HEK293 (cell line): Measurements from ENCODE around the gene BEND4.

ENCODE experiments used
- CTCF ChIA-PET: fragments of 350-600 bp; formaldehyde crosslinking; extraction: SDS; loops from one replicate; lab custom pipeline; 2021; ENCODE audit warnings: antibody characterized with exemption; lab: Yijun Ruan, JAX
- POLR2A ChIA-PET: fragments of 300-600 bp; formaldehyde crosslinking; extraction: SDS; loops from one replicate; lab custom pipeline; 2020; ENCODE audit warnings: antibody characterized with exemption, inconsistent platforms; lab: Yijun Ruan, JAX
- H3K27ac ChIP-seq: fragments of 200-500 bp; sonication (Bioruptor generic); 2 replicates; pipeline ENCODE4 v1.5.1; 2014; ENCODE audit warnings: low read depth, low read length, control low read depth, inconsistent platforms; ENCODE audit errors: extremely low read depth
- H3K36me3 ChIP-seq, 2 experiments: fragments of 200-500 bp in 1 of 2; sonication (Bioruptor generic) in 1 of 2; 1 replicate in 1 of 2; 2 replicates in 1 of 2; pipeline ENCODE4 v1.5.1; 2014 to 2017; ENCODE audit warnings: inconsistent platforms in 2 of 2, low read length in 2 of 2; ENCODE audit not compliant: control insufficient read depth in 2 of 2, insufficient read depth in 1 of 2
- H3K4me1 ChIP-seq: fragments of 200-500 bp; sonication (Bioruptor generic); 2 replicates; pipeline ENCODE4 v1.5.1; 2014; ENCODE audit warnings: mild to moderate bottlenecking, low read length, inconsistent platforms; ENCODE audit not compliant: control insufficient read depth, insufficient read depth
- H3K4me3 ChIP-seq: 2 replicates; pipeline ENCODE4 v1.5.1; 2011; ENCODE audit warnings: low read depth, mild to moderate bottlenecking, control low read depth, low read length, moderate library complexity
- H3K9me3 ChIP-seq: fragments of 200-500 bp; sonication (Bioruptor generic); 2 replicates; pipeline ENCODE4 v1.5.1; 2014; ENCODE audit warnings: low read depth, low read length, inconsistent platforms; ENCODE audit not compliant: control insufficient read depth, insufficient read depth
- IKZF3 ChIP-seq: fragments of 450-650 bp; IDR thresholded peaks from 2 replicates; pipeline ENCODE4 v1.5.0; 2018; ENCODE audit warnings: missing biosample characterization, mild to moderate bottlenecking, missing genetic modification characterization, moderate library complexity
- KLF16 ChIP-seq: fragments of 450-650 bp; formaldehyde crosslinking; IDR thresholded peaks from 2 replicates; pipeline ENCODE4 v1.5.1; 2017; ENCODE audit warnings: missing biosample characterization, missing genetic modification characterization
- KLF8 ChIP-seq: fragments of 450-650 bp; formaldehyde crosslinking; IDR thresholded peaks from 2 replicates; pipeline ENCODE4 v1.5.1; 2016; ENCODE audit warnings: missing biosample characterization, missing genetic modification characterization
- KLF9 ChIP-seq: fragments of 450-650 bp; formaldehyde crosslinking; IDR thresholded peaks from 2 replicates; pipeline ENCODE4 v1.5.1; 2016; ENCODE audit warnings: missing biosample characterization, missing genetic modification characterization, low read depth
- MZF1 ChIP-seq: fragments of 450-650 bp; formaldehyde crosslinking; IDR thresholded peaks from 2 replicates; pipeline ENCODE4 v1.5.1; 2017; ENCODE audit warnings: missing biosample characterization, missing genetic modification characterization, borderline replicate concordance
- SP2 ChIP-seq: fragments of 450-650 bp; formaldehyde crosslinking; IDR thresholded peaks from 2 replicates; pipeline ENCODE4 v1.5.1; 2016; ENCODE audit warnings: missing biosample characterization, missing genetic modification characterization
- SP7 ChIP-seq: fragments of 450-650 bp; formaldehyde crosslinking; IDR thresholded peaks from 2 replicates; pipeline ENCODE4 v1.5.1; 2016; ENCODE audit warnings: missing biosample characterization, missing genetic modification characterization
- ZBTB17 ChIP-seq: fragments of 450-650 bp; formaldehyde crosslinking; IDR thresholded peaks from 2 replicates; pipeline ENCODE4 v1.5.1; 2016; ENCODE audit warnings: missing biosample characterization, missing genetic modification characterization
- ZBTB48 ChIP-seq: fragments of 450-650 bp; formaldehyde crosslinking; IDR thresholded peaks from 2 replicates; pipeline ENCODE4 v1.5.1; 2016; ENCODE audit warnings: missing biosample characterization, missing genetic modification characterization
- ZNF157 ChIP-seq: fragments of 450-650 bp; formaldehyde crosslinking; IDR thresholded peaks from 2 replicates; pipeline ENCODE4 v1.5.1; 2016; ENCODE audit warnings: missing biosample characterization, missing genetic modification characterization
- ZNF169 ChIP-seq: fragments of 450-650 bp; formaldehyde crosslinking; IDR thresholded peaks from 2 replicates; pipeline ENCODE4 v1.5.1; 2016; ENCODE audit warnings: missing biosample characterization, missing genetic modification characterization
- ZNF211 ChIP-seq: fragments of 450-650 bp; formaldehyde crosslinking; IDR thresholded peaks from 2 replicates; pipeline ENCODE4 v1.5.1; 2016; ENCODE audit warnings: low read depth, missing biosample characterization, missing genetic modification characterization
- ZNF23 ChIP-seq: fragments of 450-650 bp; formaldehyde crosslinking; IDR thresholded peaks from 2 replicates; pipeline ENCODE4 v1.5.1; 2016; ENCODE audit warnings: missing biosample characterization, missing genetic modification characterization, borderline replicate concordance
- ZNF24 ChIP-seq: fragments of 450-650 bp; formaldehyde crosslinking; IDR thresholded peaks from 2 replicates; pipeline ENCODE4 v1.5.1; 2016; ENCODE audit warnings: missing biosample characterization, missing genetic modification characterization
- ZNF354C ChIP-seq: fragments of 450-650 bp; formaldehyde crosslinking; IDR thresholded peaks from 2 replicates; pipeline ENCODE4 v1.5.1; 2016; ENCODE audit warnings: missing biosample characterization, missing genetic modification characterization, low read depth, borderline replicate concordance
- ZNF37A ChIP-seq: fragments of 450-650 bp; IDR thresholded peaks from 2 replicates; pipeline ENCODE4 v1.5.1; 2018; ENCODE audit warnings: missing biosample characterization, missing genetic modification characterization
- ZNF426 ChIP-seq: fragments of 450-650 bp; formaldehyde crosslinking; IDR thresholded peaks from 2 replicates; pipeline ENCODE4 v1.5.1; 2017; ENCODE audit warnings: missing biosample characterization, missing genetic modification characterization, mild to moderate bottlenecking, inconsistent platforms, moderate library complexity
- ZNF501 ChIP-seq: fragments of 450-650 bp; formaldehyde crosslinking; IDR thresholded peaks from 2 replicates; pipeline ENCODE4 v1.5.1; 2016; ENCODE audit warnings: missing biosample characterization, missing genetic modification characterization
- ZNF548 ChIP-seq: fragments of 450-650 bp; formaldehyde crosslinking; IDR thresholded peaks from 2 replicates; pipeline ENCODE4 v1.5.1; 2016; ENCODE audit warnings: missing biosample characterization, missing genetic modification characterization
- ZNF549 ChIP-seq: fragments of 450-650 bp; IDR thresholded peaks from 2 replicates; pipeline ENCODE4 v1.5.1; 2018; ENCODE audit warnings: missing biosample characterization, missing genetic modification characterization, mild to moderate bottlenecking, inconsistent platforms, moderate library complexity
- ZNF623 ChIP-seq: fragments of 450-650 bp; formaldehyde crosslinking; IDR thresholded peaks from 2 replicates; pipeline ENCODE4 v1.5.1; 2016; ENCODE audit warnings: missing biosample characterization, missing genetic modification characterization
- ZNF624 ChIP-seq: fragments of 450-650 bp; formaldehyde crosslinking; IDR thresholded peaks from 2 replicates; pipeline ENCODE4 v1.5.1; 2017; ENCODE audit warnings: missing biosample characterization, missing genetic modification characterization
- ZNF626 ChIP-seq: fragments of 450-650 bp; sonication (Bioruptor Pico); formaldehyde crosslinking; IDR thresholded peaks from 2 replicates; pipeline ENCODE4 v1.5.1; 2018; ENCODE audit warnings: missing biosample characterization, missing genetic modification characterization, inconsistent platforms
- ZNF664 ChIP-seq: fragments of 450-650 bp; formaldehyde crosslinking; IDR thresholded peaks from 2 replicates; pipeline ENCODE4 v1.5.1; 2016; ENCODE audit warnings: missing biosample characterization, missing genetic modification characterization
- ZNF785 ChIP-seq: fragments of 450-650 bp; formaldehyde crosslinking; IDR thresholded peaks from 2 replicates; pipeline ENCODE4 v1.5.1; 2016; ENCODE audit warnings: missing biosample characterization, missing genetic modification characterization
- TF ChIP-seq, protein P1 (sequence below): fragments of 450-650 bp; formaldehyde crosslinking; IDR thresholded peaks from 2 replicates; pipeline ENCODE4 v1.5.1; 2016; ENCODE audit warnings: missing biosample characterization, missing genetic modification characterization
- TF ChIP-seq, protein P2 (sequence below): fragments of 450-650 bp; formaldehyde crosslinking; IDR thresholded peaks from 2 replicates; pipeline ENCODE4 v1.5.1; 2016; ENCODE audit warnings: missing biosample characterization, missing genetic modification characterization
- TF ChIP-seq, protein P3 (sequence below): fragments of 450-650 bp; formaldehyde crosslinking; IDR thresholded peaks from 2 replicates; pipeline ENCODE4 v1.5.1; 2016; ENCODE audit warnings: missing biosample characterization, missing genetic modification characterization
- TF ChIP-seq, protein P4 (sequence below): fragments of 450-650 bp; formaldehyde crosslinking; IDR thresholded peaks from 2 replicates; pipeline ENCODE4 v1.5.1; 2017; ENCODE audit warnings: missing biosample characterization, missing genetic modification characterization

Gene BEND4

DNA sequence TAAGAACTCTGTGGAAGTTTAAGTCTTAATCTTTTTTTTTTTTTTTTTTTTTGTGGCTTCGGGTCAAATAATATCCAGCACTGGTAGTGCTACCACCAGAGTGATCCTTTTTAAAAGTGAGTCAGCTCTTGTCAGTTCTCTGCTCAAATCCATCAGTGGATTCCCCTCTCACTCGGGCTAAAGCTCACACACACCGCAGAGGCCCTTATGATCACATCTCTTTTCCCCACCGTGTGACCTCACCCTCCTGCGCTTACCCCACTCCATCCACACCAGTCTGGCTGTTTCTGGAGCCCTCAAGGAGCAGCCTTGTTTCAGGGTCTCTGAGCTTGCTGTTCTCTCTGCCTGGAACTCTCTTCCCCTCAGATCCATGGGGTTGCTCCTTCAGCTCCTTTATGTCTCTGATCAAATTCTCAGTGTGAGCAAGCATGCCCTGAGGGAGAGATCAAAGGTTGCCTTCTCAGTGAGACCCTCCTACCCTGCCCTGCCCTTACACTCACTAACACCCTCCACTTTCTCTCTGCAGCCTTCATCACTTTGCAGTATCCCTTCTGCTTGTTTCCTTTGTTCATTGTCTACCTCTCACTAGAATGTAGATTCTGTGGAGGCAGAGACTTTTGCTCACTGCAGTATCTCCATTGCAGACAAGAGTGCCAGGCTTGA is 19.8 kb upstream of the BEND4 start:
- no peaks in the 10 kb centered on the region for H3K9me3 ChIP-seq
- ChIA-PET CTCF (no interaction called here), POLR2A (no interaction called here)
- H3K4me3 ChIP-seq: no peak overlapping the region
- no peaks in the 10 kb centered on the region for H3K4me1 ChIP-seq
- no peak for TF ChIP-seq KLF16 (tag by site-specific recombination)
- no peak for TF ChIP-seq ZNF426
- no peak for TF ChIP-seq ZNF211 (tag by site-specific recombination)
- TF ChIP-seq, protein P1, sequence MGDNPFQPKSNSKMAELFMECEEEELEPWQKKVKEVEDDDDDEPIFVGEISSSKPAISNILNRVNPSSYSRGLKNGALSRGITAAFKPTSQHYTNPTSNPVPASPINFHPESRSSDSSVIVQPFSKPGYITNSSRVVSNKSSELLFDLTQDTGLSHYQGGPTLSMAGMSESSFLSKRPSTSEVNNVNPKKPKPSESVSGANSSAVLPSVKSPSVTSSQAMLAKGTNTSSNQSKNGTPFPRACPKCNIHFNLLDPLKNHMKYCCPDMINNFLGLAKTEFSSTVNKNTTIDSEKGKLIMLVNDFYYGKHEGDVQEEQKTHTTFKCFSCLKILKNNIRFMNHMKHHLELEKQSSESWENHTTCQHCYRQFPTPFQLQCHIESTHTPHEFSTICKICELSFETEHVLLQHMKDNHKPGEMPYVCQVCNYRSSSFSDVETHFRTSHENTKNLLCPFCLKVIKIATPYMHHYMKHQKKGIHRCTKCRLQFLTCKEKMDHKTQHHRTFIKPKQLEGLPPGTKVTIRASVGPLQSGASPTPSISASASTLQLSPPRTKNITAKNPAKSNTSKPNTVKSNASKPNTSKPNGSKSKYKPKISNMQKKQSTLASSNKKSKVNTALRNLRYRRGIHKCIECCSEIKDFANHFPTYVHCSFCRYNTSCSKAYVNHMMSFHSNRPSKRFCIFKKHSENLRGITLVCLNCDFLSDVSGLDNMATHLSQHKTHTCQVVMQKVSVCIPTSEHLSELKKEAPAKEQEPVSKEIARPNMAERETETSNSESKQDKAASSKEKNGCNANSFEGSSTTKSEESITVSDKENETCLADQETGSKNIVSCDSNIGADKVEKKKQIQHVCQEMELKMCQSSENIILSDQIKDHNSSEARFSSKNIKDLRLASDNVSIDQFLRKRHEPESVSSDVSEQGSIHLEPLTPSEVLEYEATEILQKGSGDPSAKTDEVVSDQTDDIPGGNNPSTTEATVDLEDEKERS: no peak
- TF ChIP-seq, protein P2, sequence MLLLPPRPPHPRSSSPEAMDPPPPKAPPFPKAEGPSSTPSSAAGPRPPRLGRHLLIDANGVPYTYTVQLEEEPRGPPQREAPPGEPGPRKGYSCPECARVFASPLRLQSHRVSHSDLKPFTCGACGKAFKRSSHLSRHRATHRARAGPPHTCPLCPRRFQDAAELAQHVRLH (tag by site-specific recombination): no peak
- TF ChIP-seq ZBTB48: no peak
- TF ChIP-seq ZBTB17: no peak
- no peak for TF ChIP-seq MZF1 (tag by site-specific recombination)
- TF ChIP-seq, protein P3, sequence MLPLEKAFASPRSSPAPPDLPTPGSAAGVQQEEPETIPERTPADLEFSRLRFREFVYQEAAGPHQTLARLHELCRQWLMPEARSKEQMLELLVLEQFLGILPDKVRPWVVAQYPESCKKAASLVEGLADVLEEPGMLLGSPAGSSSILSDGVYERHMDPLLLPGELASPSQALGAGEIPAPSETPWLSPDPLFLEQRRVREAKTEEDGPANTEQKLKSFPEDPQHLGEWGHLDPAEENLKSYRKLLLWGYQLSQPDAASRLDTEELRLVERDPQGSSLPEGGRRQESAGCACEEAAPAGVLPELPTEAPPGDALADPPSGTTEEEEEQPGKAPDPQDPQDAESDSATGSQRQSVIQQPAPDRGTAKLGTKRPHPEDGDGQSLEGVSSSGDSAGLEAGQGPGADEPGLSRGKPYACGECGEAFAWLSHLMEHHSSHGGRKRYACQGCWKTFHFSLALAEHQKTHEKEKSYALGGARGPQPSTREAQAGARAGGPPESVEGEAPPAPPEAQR (tag by site-specific recombination): no peak
- no peak for TF ChIP-seq ZNF664 (tag by site-specific recombination)
- TF ChIP-seq ZNF24 (tag by site-specific recombination): no peak
- no peak for TF ChIP-seq SP2
- no peak for TF ChIP-seq ZNF23 (tag by site-specific recombination)
- no peak for TF ChIP-seq KLF9 (tag by site-specific recombination)
- no peak for TF ChIP-seq KLF8 (tag by site-specific recombination)
- TF ChIP-seq SP7 (tag by site-specific recombination): no peak
- no peak for TF ChIP-seq ZNF548 (tag by site-specific recombination)
- no peak for TF ChIP-seq IKZF3 (tag by site-specific recombination)
- H3K36me3 ChIP-seq: no peaks in the 10 kb centered on the region
- H3K27ac ChIP-seq: no peak overlapping the region

DNA sequence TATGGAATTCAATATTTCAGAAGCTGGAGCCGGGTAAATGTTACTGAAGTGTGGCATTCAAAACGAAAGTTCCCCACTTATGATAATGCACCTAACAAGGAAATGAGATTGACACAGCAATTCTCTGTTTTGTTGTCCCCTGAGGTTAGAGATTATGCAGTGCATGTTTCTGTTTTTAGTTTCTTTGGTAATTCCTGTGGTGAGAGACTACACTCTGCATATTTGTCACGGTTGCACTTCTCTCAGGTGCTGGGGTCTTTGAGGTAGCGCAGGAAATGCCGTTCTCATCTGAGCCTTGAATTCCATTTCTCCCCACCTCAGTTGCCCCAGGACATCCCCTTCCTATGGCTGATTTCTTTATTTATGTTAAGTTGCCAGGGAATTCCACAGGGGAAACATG is 15.3 kb upstream of the BEND4 start:
- H3K27ac ChIP-seq: no peak overlapping the region
- POLR2A ChIA-PET: no interaction called here
- H3K4me3 ChIP-seq: no peak overlapping the region
- no peaks in the 10 kb centered on the region for H3K9me3 ChIP-seq
- CTCF ChIA-PET: interaction anchor here (0.7 kb wide), 1 partner anchor 204 kb away, joined by 3 read pairs; no protein-coding TSS in a partner anchor
- no peaks in the 10 kb centered on the region for H3K4me1 ChIP-seq
- no peaks in the 10 kb centered on the region for H3K36me3 ChIP-seq
- TF ChIP-seq ZNF624 (tag by site-specific recombination) (no peak), ZNF785 (no peak), ZNF157 (tag by site-specific recombination) (no peak), ZNF549 (tag by site-specific recombination) (no peak), ZNF354C (tag by site-specific recombination) (no peak), ZNF501 (tag by site-specific recombination) (no peak), ZNF626 (tag by site-specific recombination) (no peak), ZNF623 (tag by site-specific recombination) (no peak), ZNF169 (tag by site-specific recombination) (no peak), ZNF37A (tag by site-specific recombination) (no peak)
- TF ChIP-seq, protein P4, sequence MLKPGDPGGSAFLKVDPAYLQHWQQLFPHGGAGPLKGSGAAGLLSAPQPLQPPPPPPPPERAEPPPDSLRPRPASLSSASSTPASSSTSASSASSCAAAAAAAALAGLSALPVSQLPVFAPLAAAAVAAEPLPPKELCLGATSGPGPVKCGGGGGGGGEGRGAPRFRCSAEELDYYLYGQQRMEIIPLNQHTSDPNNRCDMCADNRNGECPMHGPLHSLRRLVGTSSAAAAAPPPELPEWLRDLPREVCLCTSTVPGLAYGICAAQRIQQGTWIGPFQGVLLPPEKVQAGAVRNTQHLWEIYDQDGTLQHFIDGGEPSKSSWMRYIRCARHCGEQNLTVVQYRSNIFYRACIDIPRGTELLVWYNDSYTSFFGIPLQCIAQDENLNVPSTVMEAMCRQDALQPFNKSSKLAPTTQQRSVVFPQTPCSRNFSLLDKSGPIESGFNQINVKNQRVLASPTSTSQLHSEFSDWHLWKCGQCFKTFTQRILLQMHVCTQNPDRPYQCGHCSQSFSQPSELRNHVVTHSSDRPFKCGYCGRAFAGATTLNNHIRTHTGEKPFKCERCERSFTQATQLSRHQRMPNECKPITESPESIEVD (tag by site-specific recombination): no peak
